OCI-LY7 (cell line): ENCODE results near the gene PKM. TPM values are rescaled to one million over a fixed set of nuclear protein-coding genes. Genes with fewer than 3 reads are reported as not detected.

Experiments used
- BruUV-seq: library from RNA; stranded (reverse); fragments of 400-500 nt; replicated peaks from 2 replicates; lab custom pipeline; 2021; lab: Mats Ljungman, UMichigan
- CTCF ChIA-PET: fragments of 300-600 bp; sonication (Branson Sonifier 250); formaldehyde crosslinking; loops from one replicate; lab custom pipeline; 2022; ENCODE audit warnings: antibody characterized with exemption; ENCODE audit not compliant: unreplicated experiment; lab: Charles Lee
- POLR2A ChIA-PET: fragments of 300-600 bp; sonication (Branson Sonifier 250); formaldehyde crosslinking; loops from one replicate; lab custom pipeline; 2022; ENCODE audit warnings: antibody characterized with exemption; lab: Charles Lee
- DNase-seq: peaks from one replicate; pipeline ENCODE4 v3.0.0-alpha.2; 2015; ENCODE audit warnings: low spot score
- H2AFZ ChIP-seq: fragments of 200-600 bp; sonication (generic), shearing (Covaris generic); 2 replicates; pipeline ENCODE4 v1.6.1; 2014; ENCODE audit warnings: mild to moderate bottlenecking, antibody characterized with exemption, low read length, moderate library complexity
- H3K27ac ChIP-seq: fragments of 200-600 bp; sonication (generic); 2 replicates; pipeline ENCODE4 v1.5.1; 2014; ENCODE audit warnings: mixed run types, low read depth, mild to moderate bottlenecking, moderate library complexity, low read length, inconsistent platforms; ENCODE audit not compliant: poor library complexity, severe bottlenecking
- H3K36me3 ChIP-seq: fragments of 200-600 bp; sonication (generic); 2 replicates; pipeline ENCODE4 v1.6.1; 2014; ENCODE audit warnings: mild to moderate bottlenecking, antibody characterized with exemption, low read length, moderate library complexity, mixed read lengths; ENCODE audit not compliant: insufficient read depth
- H3K4me1 ChIP-seq: fragments of 200-600 bp; sonication (generic); 2 replicates; pipeline ENCODE4 v1.5.1; 2014; ENCODE audit warnings: mild to moderate bottlenecking, low read length; ENCODE audit not compliant: insufficient read depth, poor library complexity, severe bottlenecking
- H3K4me2 ChIP-seq: fragments of 200-600 bp; sonication (generic); 2 replicates; pipeline ENCODE4 v1.6.1; 2014; ENCODE audit warnings: mild to moderate bottlenecking, low read length
- H3K4me3 ChIP-seq: fragments of 200-600 bp; sonication (generic); 2 replicates; pipeline ENCODE4 v1.5.1; 2014; ENCODE audit warnings: mild to moderate bottlenecking, low read depth, low read length; ENCODE audit not compliant: poor library complexity, severe bottlenecking
- H3K79me2 ChIP-seq: fragments of 200-600 bp; sonication (generic); 2 replicates; pipeline ENCODE4 v1.6.1; 2016; ENCODE audit warnings: low read depth, mild to moderate bottlenecking, low read length, moderate library complexity, mixed read lengths; ENCODE audit not compliant: insufficient read depth
- H3K9me2 ChIP-seq: fragments of 200-600 bp; sonication (generic); 2 replicates; pipeline ENCODE4 v1.6.1; 2016; ENCODE audit warnings: mild to moderate bottlenecking, low read length, mixed read lengths; ENCODE audit not compliant: insufficient read depth
- H3K9me3 ChIP-seq: fragments of 200-600 bp; sonication (generic); 2 replicates; pipeline ENCODE4 v1.6.1; 2014; ENCODE audit warnings: mild to moderate bottlenecking, mixed run types, low read length, mixed read lengths
- H4K20me1 ChIP-seq: fragments of 200-600 bp; sonication (generic); 2 replicates; pipeline ENCODE4 v1.6.1; 2014; ENCODE audit warnings: mild to moderate bottlenecking, antibody characterized with exemption, low read length, moderate library complexity, mixed read lengths; ENCODE audit not compliant: insufficient read depth
- EZH2phosphoT487 ChIP-seq: fragments of 200-600 bp; sonication (generic); IDR thresholded peaks from 2 replicates; pipeline ENCODE4 v1.6.1; 2018; ENCODE audit warnings: low read depth, borderline replicate concordance, mild to moderate bottlenecking, mixed run types, antibody characterized with exemption, low read length, moderate library complexity, mixed read lengths
- intact Hi-C: fragments of 100-400 bp; cut with micrococcal nuclease; formaldehyde crosslinking; loops from one replicate; pipeline ENCODE4 v1.10.0; 2022; ENCODE audit not compliant: unreplicated experiment
- total RNA-seq, 2 experiments: library from RNA; depleted of rRNA in 1 of 2; stranded (reverse); fragments of >200 nt in 1 of 2; shearing (Covaris generic) in 1 of 2; gene quantifications; 2 replicates each; pipeline ENCODE4 v1.2.3, GENCODE V29; 2014 to 2022
- TF ChIP-seq, protein P1 (sequence below): fragments of 200-600 bp; sonication (generic); conservative IDR thresholded peaks from 2 replicates; pipeline ENCODE4 v1.5.1; 2014; ENCODE audit warnings: mild to moderate bottlenecking, antibody characterized with exemption, low read length, moderate library complexity, mixed read lengths

The PKM gene
- total RNA-seq, 2 experiments from 2014 or later = 917 to 1,131 TPM

DNA sequence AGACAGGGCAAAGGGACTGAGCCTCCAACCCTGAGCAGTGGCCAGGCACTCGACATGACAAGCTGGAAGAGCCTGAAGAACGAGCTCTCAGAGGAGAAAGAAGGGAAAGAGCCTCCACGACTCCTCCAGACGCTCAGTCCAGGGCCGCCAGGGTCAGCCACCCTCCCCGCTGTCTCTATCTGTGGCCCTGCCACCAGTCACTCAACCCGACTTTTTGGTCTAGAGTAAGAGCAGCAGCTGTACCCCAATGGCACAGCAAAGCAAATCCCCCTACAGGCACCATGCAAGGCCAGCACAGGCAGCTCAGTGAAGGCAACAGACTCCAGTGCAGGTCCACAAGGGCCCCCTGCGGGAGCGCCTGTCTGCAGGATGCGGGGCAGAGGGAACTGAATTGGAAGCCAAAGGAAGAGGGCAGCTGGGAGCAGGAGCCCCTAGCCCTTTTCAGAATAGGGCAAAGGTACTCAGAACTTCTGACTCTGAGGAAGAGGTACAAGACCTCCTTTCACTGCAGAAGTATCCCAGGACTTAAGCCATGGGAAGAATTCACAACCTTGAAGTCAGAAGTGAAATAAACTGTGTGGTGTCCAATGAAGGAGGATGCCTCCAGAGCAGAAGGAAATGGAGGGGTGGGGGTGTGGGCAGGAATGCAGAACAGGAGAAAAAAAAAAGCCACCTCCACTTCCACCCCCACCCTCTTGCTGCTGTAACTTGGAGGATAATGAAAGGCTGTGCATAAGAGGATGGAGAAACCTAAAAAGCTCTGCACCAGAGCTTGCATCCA, 24.9 kb downstream of the PKM start:
- BruUV-seq = no TSS peak
- no peak overlapping the region for H3K4me3 ChIP-seq
- H3K4me2 ChIP-seq = no peak overlapping the region
- H3K4me1 ChIP-seq = peaks cover 10% of the 10 kb centered on the region
- no peak overlapping the region for H3K27ac ChIP-seq
- no peaks in the 10 kb centered on the region for H3K9me2 ChIP-seq
- DNase-seq = no peak
- H2AFZ ChIP-seq = no peak overlapping the region
- H4K20me1 ChIP-seq = peaks cover 31% of the 10 kb centered on the region; the same call in 1 of the 2 replicates
- POLR2A ChIA-PET = interaction anchor here (0.9 kb wide), 1 partner anchor 21 kb away, joined by 3 read pairs; no protein-coding TSS in a partner anchor
- intact Hi-C loops = no loop called here
- TF ChIP-seq, protein P1, sequence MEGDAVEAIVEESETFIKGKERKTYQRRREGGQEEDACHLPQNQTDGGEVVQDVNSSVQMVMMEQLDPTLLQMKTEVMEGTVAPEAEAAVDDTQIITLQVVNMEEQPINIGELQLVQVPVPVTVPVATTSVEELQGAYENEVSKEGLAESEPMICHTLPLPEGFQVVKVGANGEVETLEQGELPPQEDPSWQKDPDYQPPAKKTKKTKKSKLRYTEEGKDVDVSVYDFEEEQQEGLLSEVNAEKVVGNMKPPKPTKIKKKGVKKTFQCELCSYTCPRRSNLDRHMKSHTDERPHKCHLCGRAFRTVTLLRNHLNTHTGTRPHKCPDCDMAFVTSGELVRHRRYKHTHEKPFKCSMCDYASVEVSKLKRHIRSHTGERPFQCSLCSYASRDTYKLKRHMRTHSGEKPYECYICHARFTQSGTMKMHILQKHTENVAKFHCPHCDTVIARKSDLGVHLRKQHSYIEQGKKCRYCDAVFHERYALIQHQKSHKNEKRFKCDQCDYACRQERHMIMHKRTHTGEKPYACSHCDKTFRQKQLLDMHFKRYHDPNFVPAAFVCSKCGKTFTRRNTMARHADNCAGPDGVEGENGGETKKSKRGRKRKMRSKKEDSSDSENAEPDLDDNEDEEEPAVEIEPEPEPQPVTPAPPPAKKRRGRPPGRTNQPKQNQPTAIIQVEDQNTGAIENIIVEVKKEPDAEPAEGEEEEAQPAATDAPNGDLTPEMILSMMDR = no peak
- no peak for TF ChIP-seq EZH2phosphoT487
- CTCF ChIA-PET = no interaction called here
- peaks cover 98% of the 10 kb centered on the region for H3K36me3 ChIP-seq
- H3K79me2 ChIP-seq = no peaks in the 10 kb centered on the region
- H3K9me3 ChIP-seq = no peaks in the 10 kb centered on the region

DNA sequence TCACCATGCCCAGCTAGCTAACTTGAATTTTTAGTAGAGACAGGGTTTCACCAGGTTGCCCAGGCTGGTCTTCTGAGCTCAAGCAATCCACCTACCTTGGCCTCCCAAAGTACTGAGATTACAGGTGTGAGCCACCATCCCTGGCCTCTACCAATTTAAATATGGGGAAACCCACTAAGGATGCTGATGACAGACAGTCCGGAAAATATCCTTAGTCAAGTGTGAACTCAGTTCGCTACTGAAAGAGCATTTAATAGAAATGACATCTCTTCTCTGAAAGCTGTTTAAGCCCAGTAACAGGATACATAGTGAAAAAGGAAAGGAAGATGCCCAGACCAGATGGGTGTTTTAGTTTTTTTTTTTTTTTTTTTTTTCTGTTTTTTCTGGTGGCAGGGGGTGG, 25.7 kb downstream of the PKM start:
- H3K4me3 ChIP-seq = no peak overlapping the region
- no peak overlapping the region for H3K4me2 ChIP-seq
- ChIA-PET POLR2A (interaction anchor here (0.6 kb wide), 1 partner anchor 52 kb away, joined by 4 read pairs; no protein-coding TSS in a partner anchor), CTCF (no interaction called here)
- peaks cover 26% of the 10 kb centered on the region; the same call in 1 of the 2 replicates for H4K20me1 ChIP-seq
- H3K27ac ChIP-seq = no peak overlapping the region
- H3K9me2 ChIP-seq = no peaks in the 10 kb centered on the region
- no peaks in the 10 kb centered on the region for H3K79me2 ChIP-seq
- no peaks in the 10 kb centered on the region for H3K9me3 ChIP-seq
- no TSS peak for BruUV-seq
- intact Hi-C loops = no loop called here
- H3K4me1 ChIP-seq = peaks cover 10% of the 10 kb centered on the region
- H2AFZ ChIP-seq = no peak overlapping the region
- no peak for DNase-seq
- peaks cover 98% of the 10 kb centered on the region for H3K36me3 ChIP-seq
- TF ChIP-seq, protein P1 = no peak
- TF ChIP-seq EZH2phosphoT487 = no peak

DNA sequence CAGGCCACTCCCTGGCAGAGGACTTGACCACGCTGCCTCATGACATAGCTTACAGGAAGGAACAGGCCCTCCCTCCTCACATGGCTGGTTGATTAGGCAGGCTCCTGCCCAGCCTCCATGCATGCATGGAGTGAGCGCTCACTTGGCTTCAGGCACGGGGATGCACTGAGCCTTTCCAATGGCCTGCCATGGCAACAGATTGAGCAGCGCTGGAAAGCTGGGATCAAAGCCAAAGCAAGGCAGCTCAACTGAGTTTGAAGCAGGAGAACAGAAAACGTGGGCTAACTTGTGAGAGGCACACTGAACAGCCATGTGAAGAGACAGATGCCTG, 27.5 kb downstream of the PKM start:
- TF ChIP-seq, protein P1 = no peak
- TF ChIP-seq EZH2phosphoT487 = no peak
- POLR2A ChIA-PET = no interaction called here
- no peaks in the 10 kb centered on the region for H3K9me2 ChIP-seq
- H3K36me3 ChIP-seq = peaks cover 100% of the 10 kb centered on the region
- DNase-seq = no peak
- H3K79me2 ChIP-seq = no peaks in the 10 kb centered on the region
- no peaks in the 10 kb centered on the region for H3K9me3 ChIP-seq
- intact Hi-C loops = loop anchor here (5.0 kb wide), 1 partner anchor 54 kb away; no protein-coding TSS in a partner anchor
- CTCF ChIA-PET = interaction anchor here (1.2 kb wide), 1 partner anchor 24 kb away, joined by 4 read pairs; no protein-coding TSS in a partner anchor
- no peak overlapping the region for H2AFZ ChIP-seq
- peaks cover 27% of the 10 kb centered on the region; the same call in 1 of the 2 replicates for H4K20me1 ChIP-seq
- no peak overlapping the region for H3K4me2 ChIP-seq
- BruUV-seq = no TSS peak
- no peak overlapping the region for H3K4me3 ChIP-seq
- no peak overlapping the region for H3K27ac ChIP-seq
- H3K4me1 ChIP-seq = peaks cover 10% of the 10 kb centered on the region
